Gastroesophageal sphincter (tissue), 3 donors: ENCODE measurements around the gene FOXO1.

Experiments used
- CTCF ChIP-seq, 4 experiments: fragments of 200-600 bp in 2 of 4; fragments of 450-650 bp in 2 of 4; sonication (generic) in 1 of 4; IDR thresholded peaks; one replicate each; pipeline ENCODE4 v1.5.1; 2017 to 2019; ENCODE audit warnings: antibody characterized with exemption in 4 of 4, mild to moderate bottlenecking in 2 of 4, moderate library complexity in 2 of 4
- POLR2AphosphoS5 ChIP-seq: sonication (generic); formaldehyde crosslinking; IDR thresholded peaks from one replicate; pipeline ENCODE4 v1.6.1; 2017; ENCODE audit warnings: antibody characterized with exemption

GRCh38 chr13:40570930-40571329 lies 95.5 kb downstream of the FOXO1 start:
- TF ChIP-seq CTCF (IDR thresholded peaks at IDR 0.05) = no peak
- TF ChIP-seq POLR2AphosphoS5 = no peak
